AG09319 (cell line): Measurements from ENCODE around the gene UBTFL1.
"Not testable (repeated sequence)": the region's sequence is repeated elsewhere in the genome, so short reads cannot be mapped to it uniquely, and the experiment has no call there.

Experiments
- DNase-seq: peaks from one replicate; pipeline ENCODE4 v3.0.0-alpha.2; 2010; ENCODE audit warnings: low read depth; ENCODE audit errors: extremely low read depth
- CTCF ChIP-seq: IDR thresholded peaks from 2 replicates; pipeline ENCODE4 v1.5.1; 2011; ENCODE audit warnings: low read depth, mild to moderate bottlenecking, inconsistent platforms, low read length, moderate library complexity

UBTFL1 gene

GRCh38 chr11:90085650-90086049 lies at the start of gene UBTFL1:
Gene UBTFL1 (plus strand): TSS chr11:90085950. CDS start chr11:90085950, 0 bp downstream.
- DNase-seq = not testable (repeated sequence)

DNA sequence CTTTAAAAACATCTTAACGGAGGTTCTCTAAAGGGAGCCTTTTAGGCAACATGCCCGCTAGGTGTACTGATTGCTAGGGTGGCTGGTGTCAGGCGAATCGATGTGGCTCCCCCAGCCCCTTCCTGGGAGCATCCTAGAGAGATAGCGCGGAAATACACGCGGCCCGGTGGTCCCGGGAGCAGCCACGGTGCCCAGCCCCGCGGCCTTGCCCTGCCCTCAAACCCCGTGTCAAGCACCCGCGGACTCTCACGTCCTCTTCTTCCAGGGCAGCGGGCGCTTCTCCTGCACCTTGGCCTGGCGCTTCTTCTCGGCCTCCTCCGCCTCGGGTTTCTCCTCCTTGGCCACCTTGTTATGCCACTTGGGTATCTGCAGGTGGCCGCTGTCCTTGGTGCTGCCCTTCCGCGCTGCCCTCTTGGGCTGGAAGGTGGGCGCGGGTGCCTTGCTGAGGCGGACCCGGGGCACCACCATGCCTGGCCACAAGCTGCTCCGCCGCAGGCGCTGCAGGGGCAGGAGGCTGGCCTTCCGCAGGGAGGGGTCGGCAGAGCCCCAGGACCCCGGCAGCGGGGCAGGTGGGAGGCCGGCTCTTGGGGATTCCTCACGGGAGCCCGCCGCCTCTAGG lies 34.0 kb upstream of the UBTFL1 start:
- DNase-seq = not testable (repeated sequence)

GRCh38 chr11:90052311-90052710 lies 33.4 kb upstream of the UBTFL1 start:
- DNase-seq = not testable (repeated sequence)

DNA sequence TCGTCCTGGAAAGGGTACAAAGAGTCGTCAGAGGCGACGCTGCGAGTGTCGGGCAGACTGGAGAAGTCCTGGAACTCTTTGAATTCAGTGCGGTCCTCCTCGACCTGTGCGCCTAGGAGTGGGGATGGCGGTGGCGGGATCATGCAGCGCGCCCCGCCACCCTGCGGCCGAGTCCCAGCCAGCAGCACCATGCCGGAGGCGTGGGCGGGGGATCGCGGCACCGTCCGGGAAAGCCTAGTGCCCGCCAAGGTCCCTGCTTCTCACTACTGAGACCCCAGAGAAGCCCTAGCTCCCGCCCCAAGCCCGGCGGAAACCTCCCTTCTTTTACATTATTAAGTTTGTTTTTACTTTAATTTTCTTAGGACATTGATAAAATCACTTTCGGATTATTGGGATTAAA lies 32.2 kb upstream of the UBTFL1 start:
- not testable (repeated sequence) for DNase-seq

GRCh38 chr11:90088731-90089130 lies 3.0 kb downstream of the UBTFL1 start:
- not testable (repeated sequence) for DNase-seq

GRCh38 chr11:90095230-90095924 lies 9.6 kb downstream of the UBTFL1 start:
- DNase-seq = not testable (repeated sequence)

DNA sequence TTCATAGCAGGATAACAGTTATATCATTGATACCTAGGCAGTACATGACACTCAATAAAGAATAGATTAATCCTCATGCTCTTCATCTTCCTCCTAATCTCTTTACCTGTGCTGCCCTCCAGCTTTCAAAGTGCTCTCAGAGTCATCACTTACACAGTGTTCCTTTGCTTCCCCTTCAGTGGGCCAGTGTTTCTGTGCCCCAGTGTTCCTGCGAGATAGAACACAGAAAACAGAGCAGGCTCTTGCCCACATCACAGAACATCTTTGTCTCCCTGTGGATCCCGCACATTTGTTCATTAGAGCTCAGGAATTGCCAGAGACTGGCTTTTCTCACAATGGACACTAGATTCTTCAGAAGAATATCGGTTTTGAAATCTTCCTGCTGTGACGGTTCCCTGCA lies 12.5 kb downstream of the UBTFL1 start:
- not testable (repeated sequence) for DNase-seq

GRCh38 chr11:90100431-90100830 lies 14.7 kb downstream of the UBTFL1 start:
- no peak for DNase-seq
- no peak for TF ChIP-seq CTCF

DNA sequence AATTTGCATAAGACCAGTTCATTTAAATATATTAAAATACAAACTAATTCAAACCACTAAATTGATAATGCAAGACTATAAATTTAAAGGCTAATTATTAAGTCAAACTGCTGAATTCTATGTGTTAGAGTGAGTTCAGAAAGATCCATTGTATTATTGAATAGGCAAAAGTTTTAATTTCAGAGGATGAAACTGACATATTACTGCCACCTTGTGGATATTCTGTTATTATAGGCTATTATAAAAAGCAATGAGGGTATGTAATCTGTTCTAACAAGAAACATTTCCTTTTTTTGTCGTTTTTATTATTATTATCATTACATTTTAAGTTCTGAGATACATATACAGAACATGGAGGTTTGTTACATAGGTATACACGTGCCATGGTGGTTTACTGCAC lies 27.8 kb downstream of the UBTFL1 start:
- peak; percentile 20 for TF ChIP-seq CTCF
- no peak for DNase-seq

DNA sequence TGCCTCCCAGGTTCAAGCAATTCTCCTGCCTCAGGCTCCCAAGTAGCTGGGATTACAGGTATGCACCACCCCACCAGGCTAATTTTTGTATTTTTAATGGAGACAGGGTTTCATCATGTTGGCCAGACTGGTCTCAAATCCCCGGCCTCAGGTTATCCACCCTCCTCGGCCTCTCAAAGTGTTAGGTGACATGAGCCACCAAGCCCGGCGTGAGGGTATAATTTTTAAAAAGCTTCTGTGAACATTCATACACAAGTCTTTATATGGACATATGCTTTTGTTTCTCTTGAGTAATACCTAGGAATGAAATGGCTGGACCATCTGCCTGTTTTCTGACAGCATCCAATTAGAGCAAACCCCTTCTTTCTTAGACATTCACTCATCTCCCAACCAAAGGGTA lies 34.4 kb downstream of the UBTFL1 start:
- DNase-seq = no peak
- no peak for TF ChIP-seq CTCF

DNA sequence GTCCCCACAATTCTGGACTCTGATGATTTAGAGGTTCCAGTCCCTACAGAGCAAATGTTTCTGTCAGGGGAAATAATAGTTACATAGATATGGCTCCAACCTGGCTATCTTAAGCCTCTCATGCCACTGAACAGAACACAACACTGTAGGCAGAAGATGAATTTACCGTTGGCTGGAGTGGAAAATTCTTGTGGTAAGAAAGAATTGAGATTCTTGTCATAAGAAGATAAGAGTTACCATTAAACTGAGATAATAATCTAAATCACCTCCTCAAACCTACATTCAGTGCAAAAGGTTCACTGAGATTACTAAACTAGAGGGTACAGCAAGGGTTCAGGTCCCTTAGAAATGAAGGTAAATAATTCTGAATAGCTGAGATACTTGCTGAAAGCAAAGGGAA lies 38.6 kb downstream of the UBTFL1 start:
- no peak for DNase-seq
- no peak for TF ChIP-seq CTCF
